GM18502 (cell line): ENCODE data around the gene NRP2.

Experiments
- ATAC-seq: cut with Tn5 transposase; IDR thresholded peaks from one replicate; pipeline ENCODE4 v1.9.1; 2021; ENCODE audit warnings: mild to moderate bottlenecking; ENCODE audit not compliant: unreplicated experiment, poor library complexity

Gene NRP2

GRCh38 chr2:205747829-205748386 is 65.6 kb downstream of the NRP2 start:
- no peak for ATAC-seq

DNA sequence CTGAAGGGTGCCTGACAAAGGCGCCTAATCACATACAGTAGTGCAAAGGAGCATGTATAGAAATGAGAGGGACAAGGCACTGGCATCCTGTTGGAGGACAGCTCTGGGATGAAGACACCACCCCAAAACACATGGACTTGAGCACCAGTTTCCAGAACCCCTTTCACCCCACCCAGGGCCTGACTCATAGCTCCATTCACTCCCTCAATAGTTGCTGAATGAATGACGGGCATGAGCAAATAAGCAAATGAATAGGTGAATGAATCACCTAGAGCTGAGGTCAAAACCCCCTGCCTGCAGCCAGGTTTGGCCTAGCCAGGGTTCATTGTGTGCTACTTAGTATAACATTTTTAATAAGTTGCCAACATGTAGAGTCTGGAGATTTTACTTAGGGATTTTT is 66.3 kb downstream of the NRP2 start:
- no peak for ATAC-seq

DNA sequence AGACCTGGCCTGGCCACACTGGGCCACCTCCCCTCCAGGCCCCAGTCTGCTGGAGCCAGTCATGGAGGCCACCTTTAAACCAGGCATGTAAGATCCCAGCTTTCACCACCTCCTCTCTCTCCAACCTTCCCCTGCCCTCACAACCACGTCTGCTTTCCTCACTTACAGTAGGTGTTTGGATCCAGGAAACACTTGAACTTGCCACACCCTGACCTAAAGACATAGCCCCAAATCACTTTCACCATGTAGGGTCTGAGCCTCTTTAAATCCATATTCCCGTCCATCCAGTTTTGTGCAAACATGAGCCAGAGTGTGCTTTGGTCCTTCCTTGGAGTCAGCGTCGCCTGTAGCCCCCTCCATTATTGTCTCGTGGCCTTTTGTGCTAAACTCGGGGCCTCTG is 66.8 kb downstream of the NRP2 start:
- ATAC-seq: no peak

- no peak for ATAC-seq
Observed at GRCh38 chr2:205750797-205751196, 68.5 kb downstream of the NRP2 start.

- no peak for ATAC-seq
Observed at GRCh38 chr2:205751569-205752031, 69.3 kb downstream of the NRP2 start.

DNA sequence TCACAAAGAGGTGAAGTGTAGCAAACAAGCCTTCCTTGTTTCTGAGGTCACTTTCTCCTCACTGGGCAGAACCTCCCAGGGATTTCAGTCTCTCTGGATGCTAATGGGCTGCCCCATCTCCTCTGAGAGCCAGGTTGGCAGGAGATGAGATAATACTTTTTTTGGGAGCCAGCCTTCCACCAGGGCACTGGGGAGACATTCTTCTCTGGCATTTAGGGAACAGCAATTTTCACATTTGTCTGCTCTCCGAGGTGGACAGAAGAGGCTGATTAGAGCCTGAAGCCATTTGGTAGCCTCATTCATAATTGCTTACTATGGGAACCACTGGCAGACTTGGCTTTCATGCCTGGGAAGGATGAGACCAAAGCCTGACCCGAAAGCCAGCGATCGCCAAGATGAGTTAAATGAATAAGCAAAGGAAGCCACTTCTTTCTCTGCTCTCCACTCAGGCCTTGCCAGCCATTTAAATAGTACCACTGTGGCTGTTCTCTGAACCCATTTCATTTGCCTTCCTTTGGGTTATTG is 70.1 kb downstream of the NRP2 start:
- ATAC-seq: no peak

DNA sequence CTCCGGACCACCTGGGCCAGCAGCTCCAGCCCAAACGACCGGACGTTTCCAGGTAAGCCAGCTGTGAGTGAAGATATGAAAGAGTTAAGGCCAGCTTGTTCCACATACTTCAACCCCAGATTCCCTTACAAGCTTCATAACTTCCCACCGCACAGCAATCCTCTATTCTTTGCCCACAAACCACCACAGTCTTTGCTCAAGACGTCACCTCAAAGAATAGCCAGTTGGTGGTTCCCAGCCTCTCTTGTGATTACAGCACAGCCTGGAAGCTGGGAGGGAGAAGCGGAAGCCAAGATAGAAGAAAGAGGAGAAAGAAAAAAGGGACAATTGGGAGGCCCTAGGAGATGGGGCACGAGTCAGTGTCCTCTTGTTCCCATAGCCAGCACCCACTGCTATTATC is 70.6 kb downstream of the NRP2 start:
- ATAC-seq: no peak

GRCh38 chr2:205754285-205754923 is 72.1 kb downstream of the NRP2 start:
- ATAC-seq: no peak

DNA sequence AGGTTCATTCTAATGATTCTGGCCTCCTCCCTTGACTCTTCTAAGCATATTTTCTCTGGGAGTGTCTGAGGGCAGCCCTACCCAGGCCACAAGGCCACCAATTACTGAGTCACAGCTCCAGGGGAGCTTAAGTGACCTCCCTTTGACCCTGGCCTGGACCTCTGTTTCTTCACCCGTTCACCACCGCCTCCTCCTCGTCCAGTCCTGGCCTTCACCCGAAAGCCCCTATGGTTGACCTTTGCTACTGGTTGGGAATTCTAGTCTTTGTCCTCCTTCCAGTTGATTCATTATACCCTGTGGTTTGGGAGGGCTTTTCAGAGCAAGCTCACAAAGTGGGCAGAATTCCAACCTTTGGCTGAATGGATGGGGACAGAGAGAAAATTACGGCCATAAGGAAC is 72.6 kb downstream of the NRP2 start:
- no peak for ATAC-seq

- ATAC-seq: no peak
Observed at GRCh38 chr2:205755923-205756322, 73.6 kb downstream of the NRP2 start.

DNA sequence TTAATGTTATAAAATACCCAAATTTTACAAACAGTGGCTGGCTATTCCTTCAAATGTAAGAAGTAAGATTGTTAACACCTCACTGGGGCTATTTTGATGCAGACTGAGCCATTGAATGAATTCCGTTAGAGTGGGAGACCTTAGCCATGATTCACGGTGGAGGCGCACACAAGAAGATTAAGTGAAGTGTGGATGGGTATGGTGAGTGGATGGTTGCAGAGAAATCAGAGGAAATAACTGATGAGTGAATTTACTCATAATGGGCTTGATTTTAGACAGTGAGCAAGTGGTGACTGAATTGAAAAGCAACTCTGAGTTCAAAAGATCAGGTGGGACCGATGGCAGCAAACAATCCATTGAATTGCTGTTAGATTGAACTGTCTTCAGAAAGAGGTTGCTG is 75.0 kb downstream of the NRP2 start:
- ATAC-seq: no peak

GRCh38 chr2:205758051-205758450 is 75.8 kb downstream of the NRP2 start:
- ATAC-seq: no peak

- no peak for ATAC-seq
Observed at GRCh38 chr2:205758500-205758899, 76.2 kb downstream of the NRP2 start.

DNA sequence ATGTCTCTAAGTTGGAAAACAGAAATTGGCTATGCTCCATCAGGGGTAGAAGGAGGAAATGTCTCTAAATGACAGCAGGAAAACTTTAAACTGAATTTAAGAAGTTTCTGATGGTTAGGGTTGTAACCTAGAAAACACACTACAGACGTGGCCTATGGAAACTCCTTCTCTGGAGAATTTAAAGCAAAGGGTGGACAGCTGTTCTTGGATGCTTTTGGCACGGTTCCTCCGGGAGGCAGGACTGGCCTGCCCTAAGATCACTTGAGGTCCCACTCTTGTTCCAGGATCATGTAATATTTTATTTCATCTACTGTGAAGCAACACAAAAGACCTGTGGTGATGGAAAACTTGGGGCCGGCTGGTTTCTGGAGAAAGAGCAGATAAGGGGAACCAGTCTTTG is 77.0 kb downstream of the NRP2 start:
- ATAC-seq: no peak

DNA sequence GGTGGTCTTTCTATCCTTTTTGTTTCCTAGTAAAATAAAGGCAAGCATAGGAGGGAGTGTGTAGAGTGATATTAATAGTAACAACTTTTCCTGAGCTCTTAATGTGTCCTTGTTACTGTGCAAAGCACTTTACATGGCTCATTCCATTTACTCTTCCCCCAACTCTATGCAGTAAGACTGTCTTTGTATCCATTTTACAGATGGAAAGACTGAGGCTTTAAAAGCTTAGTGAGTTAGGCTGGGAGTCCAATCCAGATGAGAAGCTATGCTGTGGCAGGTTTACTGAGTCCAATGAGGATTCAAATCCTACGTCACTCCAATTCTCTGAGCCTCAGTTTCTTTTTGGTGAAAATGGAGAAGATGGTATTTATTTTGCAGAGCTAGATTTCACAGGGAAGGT is 77.4 kb downstream of the NRP2 start:
- no peak for ATAC-seq

DNA sequence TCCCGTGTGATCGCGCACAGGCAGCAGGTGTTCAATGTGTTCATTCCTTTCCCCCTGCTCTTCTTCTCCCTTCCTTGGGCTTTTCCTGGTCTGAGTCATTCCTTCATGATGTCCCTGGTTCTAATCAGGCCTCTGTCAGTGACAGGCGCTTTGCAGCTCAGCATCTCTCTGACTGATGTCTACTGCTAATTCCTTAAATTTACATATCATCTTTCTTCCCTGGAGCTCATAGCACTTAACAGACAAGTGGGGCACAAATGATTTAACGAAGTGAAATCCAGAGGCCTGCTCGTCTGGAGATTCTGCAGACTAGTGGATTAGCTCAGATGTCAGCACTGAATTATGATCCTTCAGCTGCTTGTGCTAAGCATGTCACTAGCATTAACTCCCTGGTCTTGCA is 77.9 kb downstream of the NRP2 start:
- ATAC-seq: no peak

DNA sequence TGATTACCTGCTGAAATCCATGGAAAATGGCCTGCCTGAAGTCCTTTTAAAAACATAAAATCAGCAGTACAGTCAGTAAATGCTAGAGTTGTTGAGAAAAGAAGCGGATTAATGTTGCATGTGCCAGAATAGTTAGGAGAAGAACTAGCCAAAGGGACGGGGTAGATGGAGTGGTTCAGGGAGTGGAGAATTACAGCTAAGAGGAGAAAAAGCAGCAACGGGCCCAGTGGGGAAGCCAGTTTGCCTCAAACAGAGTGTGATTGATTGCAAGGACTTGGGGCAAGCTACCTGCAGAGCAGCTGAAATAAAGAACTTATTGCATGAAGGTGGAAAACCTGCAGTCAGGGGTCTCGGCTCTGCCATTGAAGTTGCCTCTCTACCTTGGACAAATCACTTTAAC is 79.1 kb downstream of the NRP2 start:
- ATAC-seq: no peak

DNA sequence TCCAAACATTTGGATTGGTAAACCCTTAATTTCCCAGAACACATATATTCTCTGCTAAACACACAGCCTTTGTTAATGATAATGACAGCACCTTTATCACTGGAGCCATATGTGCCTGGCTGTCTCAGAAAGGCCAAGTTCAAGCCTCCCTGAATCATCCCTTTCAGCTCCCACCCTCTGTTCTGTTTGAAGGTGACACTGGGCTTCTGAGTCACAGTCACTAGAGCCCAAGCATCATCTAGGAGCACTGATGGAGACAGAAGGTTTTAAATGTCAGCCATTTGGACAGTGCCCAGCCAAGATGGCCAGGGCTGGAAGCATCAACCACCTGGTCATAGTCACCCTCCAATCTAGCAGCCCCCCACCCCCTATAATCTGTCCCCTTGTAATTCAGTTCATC is 80.6 kb downstream of the NRP2 start:
- ATAC-seq: no peak

DNA sequence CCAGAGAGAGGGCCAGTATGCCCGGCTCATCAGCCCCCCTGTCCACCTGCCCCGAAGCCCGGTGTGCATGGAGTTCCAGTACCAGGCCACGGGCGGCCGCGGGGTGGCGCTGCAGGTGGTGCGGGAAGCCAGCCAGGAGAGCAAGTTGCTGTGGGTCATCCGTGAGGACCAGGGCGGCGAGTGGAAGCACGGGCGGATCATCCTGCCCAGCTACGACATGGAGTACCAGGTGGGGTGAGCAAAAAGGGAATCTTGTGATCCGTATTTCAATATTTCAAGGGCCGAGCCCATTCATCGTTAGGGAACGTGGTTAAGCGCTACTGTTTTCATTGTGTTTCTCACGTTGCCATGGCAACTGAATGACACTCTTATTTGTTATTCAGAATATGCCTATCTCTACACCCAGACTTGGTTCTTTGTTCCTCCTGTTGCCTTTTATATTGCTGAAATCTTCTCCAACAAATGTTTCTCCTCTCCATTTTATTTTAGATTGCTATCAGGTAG is 81.5 kb downstream of the NRP2 start:
- no peak for ATAC-seq

GRCh38 chr2:205764270-205764746 is 82.0 kb downstream of the NRP2 start:
- ATAC-seq: no peak

DNA sequence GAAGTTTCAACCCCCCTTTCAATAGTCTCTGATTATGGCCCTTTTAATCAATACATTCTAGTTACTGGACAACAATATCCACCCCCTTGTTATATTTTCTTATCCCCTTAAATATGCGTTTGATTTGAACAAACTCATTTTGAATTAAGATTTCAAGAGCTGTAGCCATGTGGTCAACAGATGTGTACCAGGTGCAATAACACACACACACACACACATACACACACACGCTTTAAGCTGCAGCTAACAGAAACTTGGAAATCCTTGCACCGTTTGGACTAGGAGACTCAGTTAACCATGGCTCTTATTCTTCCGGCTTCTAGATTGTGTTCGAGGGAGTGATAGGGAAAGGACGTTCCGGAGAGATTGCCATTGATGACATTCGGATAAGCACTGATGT is 82.8 kb downstream of the NRP2 start:
- ATAC-seq: no peak
